ENCODE data around the gene MEP1B. TPM values are rescaled to one million over a fixed set of nuclear protein-coding genes. Genes with fewer than 3 reads are reported as not detected.

Gene MEP1B
- total and polyA plus RNA-seq, 2 donors from 2014 or later: not detected

DNA sequence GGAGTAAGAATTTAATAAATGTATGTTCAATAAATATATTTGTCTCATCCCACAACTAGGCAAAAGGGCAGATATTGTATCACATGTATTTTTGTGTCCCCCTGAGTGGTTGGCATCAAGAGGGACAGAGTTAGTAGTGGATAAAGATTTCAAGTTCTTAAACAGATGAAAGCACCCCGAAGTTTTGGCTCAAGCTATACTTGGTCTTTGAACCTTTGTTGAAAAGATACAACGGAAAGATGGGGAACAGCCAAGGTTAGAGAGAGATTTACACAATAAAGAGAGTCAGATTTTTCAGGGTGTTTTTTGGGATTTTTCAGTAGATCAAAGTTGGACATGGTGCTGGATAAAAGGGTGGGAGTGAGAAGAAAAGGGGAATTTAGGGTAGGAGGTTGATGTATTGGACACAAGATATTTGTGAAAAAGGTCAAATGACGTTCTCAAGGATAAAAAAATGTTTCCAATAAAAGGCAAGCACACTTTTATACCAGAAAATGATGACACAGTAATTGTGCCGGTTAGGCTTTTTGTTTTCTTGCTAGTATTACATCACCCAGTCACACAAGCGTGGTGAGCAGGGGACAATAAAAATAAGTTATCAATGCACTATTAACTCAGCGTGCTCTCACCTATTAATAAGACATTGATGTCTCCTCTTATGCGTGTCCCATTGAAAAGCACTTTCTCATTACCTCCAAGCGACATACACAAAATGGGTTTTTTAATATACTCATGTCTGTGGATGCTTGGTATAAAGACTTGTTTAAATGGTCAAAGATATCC is 59.5 kb downstream of the MEP1B start:
- DNase-seq (no peak), FAIRE-seq (no peak)
- no peaks in the 10 kb centered on the region for H3K4me1 ChIP-seq (ENCODE audit: control insufficient read depth in 2 of 3, insufficient read depth in 2 of 3, low read depth in 1 of 3, low read length in 3 of 3)
- no peaks in the 10 kb centered on the region for H3K36me3 ChIP-seq (ENCODE audit: control insufficient read depth in 2 of 3, insufficient read depth in 3 of 3, low read length in 3 of 3)
- H3K9me3 ChIP-seq (ENCODE audit: control insufficient read depth in 2 of 3, insufficient read depth in 1 of 3, low read length in 3 of 3): no peaks in the 10 kb centered on the region
- no peaks in the 10 kb centered on the region for H3K27me3 ChIP-seq (ENCODE audit: control insufficient read depth, insufficient read depth, low read length)
- H3K9ac ChIP-seq (ENCODE audit: low read length in 3 of 3): no peak overlapping the region
- H3K4me3 ChIP-seq (ENCODE audit: low read length in 3 of 3): no peak overlapping the region
- H3K27ac ChIP-seq (ENCODE audit: low read depth in 2 of 2, low read length in 2 of 2): no peak overlapping the region
- TF ChIP-seq, protein P1, sequence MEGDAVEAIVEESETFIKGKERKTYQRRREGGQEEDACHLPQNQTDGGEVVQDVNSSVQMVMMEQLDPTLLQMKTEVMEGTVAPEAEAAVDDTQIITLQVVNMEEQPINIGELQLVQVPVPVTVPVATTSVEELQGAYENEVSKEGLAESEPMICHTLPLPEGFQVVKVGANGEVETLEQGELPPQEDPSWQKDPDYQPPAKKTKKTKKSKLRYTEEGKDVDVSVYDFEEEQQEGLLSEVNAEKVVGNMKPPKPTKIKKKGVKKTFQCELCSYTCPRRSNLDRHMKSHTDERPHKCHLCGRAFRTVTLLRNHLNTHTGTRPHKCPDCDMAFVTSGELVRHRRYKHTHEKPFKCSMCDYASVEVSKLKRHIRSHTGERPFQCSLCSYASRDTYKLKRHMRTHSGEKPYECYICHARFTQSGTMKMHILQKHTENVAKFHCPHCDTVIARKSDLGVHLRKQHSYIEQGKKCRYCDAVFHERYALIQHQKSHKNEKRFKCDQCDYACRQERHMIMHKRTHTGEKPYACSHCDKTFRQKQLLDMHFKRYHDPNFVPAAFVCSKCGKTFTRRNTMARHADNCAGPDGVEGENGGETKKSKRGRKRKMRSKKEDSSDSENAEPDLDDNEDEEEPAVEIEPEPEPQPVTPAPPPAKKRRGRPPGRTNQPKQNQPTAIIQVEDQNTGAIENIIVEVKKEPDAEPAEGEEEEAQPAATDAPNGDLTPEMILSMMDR (IDR thresholded peaks at IDR 0.05; ENCODE audit: borderline replicate concordance, extremely low read depth, insufficient read depth): no peak
- intact Hi-C loops (cut with DNase I): no loop called here

DNA sequence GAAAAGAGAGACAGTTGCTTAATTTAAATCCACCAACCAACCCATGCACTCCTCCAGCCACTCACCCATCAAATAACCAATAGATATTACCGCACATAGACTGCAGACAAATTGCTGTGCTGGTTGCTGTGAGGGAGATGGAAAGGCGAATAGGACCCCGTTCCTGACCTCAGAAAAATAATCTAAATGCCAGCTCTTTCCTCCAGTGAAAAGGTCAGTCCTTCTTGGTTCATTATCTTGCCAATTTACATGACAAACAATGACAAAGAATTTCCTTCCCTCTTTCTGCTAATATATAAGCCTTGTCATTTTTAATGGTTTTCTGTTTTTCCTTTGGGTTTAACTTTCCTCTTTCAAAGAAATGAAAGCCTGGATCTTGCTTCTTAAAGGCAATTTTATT is 61.6 kb downstream of the MEP1B start:
- no peak for FAIRE-seq
- intact Hi-C loops (cut with DNase I): no loop called here
- Histone ChIP-seq H3K4me1 (ENCODE audit: control insufficient read depth in 2 of 3, insufficient read depth in 2 of 3, low read depth in 1 of 3, low read length in 3 of 3) (no peaks in the 10 kb centered on the region), H3K27ac (ENCODE audit: low read depth in 2 of 2, low read length in 2 of 2) (no peak overlapping the region), H3K36me3 (ENCODE audit: control insufficient read depth in 2 of 3, insufficient read depth in 3 of 3, low read length in 3 of 3) (no peaks in the 10 kb centered on the region), H3K9me3 (ENCODE audit: control insufficient read depth in 2 of 3, insufficient read depth in 1 of 3, low read length in 3 of 3) (no peaks in the 10 kb centered on the region), H3K4me3 (ENCODE audit: low read length in 3 of 3) (no peak overlapping the region), H3K27me3 (ENCODE audit: control insufficient read depth, insufficient read depth, low read length) (no peaks in the 10 kb centered on the region), H3K9ac (ENCODE audit: low read length in 3 of 3) (no peak overlapping the region)
- no peak for DNase-seq
- TF ChIP-seq, protein P1 (IDR thresholded peaks at IDR 0.05; ENCODE audit: borderline replicate concordance, extremely low read depth, insufficient read depth): no peak

DNA sequence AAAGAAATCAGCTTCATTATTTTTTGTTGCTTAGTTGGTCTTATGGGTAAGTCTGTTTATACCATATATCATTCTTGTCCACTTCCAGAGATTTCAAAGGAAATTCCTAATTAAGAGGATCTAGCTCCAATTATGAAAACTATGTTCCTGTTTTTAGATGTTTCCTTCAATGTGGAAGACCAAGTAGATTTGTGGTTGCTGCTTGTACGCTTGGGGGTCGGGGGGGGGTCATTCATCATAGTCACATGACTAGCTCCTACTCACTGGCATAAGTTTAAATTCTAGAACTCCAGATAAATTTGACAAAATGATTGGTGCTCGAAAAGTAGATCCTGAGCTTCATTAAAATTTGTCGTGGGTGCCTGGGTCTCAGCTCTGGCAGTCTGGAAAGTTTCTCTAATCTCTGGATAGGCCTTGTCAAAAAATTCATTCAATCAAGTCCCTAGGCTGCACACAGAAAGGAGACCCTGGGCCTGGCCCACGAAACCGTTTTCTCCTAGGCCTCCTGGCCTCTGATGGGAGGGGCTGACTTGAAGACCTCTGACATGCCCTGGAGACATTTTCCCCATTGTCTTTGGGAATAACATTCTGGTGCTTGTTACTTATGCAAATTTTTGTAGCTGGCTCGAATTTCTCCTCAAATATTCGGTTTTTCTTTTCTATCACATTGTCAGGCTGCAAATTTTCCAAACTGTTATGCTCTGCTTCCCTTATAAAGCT is 62.5 kb downstream of the MEP1B start:
- Histone ChIP-seq H3K9me3 (ENCODE audit: control insufficient read depth in 2 of 3, insufficient read depth in 1 of 3, low read length in 3 of 3) (no peaks in the 10 kb centered on the region), H3K9ac (ENCODE audit: low read length in 3 of 3) (no peak overlapping the region), H3K36me3 (ENCODE audit: control insufficient read depth in 2 of 3, insufficient read depth in 3 of 3, low read length in 3 of 3) (no peaks in the 10 kb centered on the region), H3K4me1 (ENCODE audit: control insufficient read depth in 2 of 3, insufficient read depth in 2 of 3, low read depth in 1 of 3, low read length in 3 of 3) (no peaks in the 10 kb centered on the region), H3K27ac (ENCODE audit: low read depth in 2 of 2, low read length in 2 of 2) (no peak overlapping the region), H3K27me3 (ENCODE audit: control insufficient read depth, insufficient read depth, low read length) (no peaks in the 10 kb centered on the region), H3K4me3 (ENCODE audit: low read length in 3 of 3) (no peak overlapping the region)
- DNase-seq (no peak), FAIRE-seq (no peak)
- intact Hi-C loops (cut with DNase I): no loop called here
- TF ChIP-seq, protein P1 (IDR thresholded peaks at IDR 0.05; ENCODE audit: borderline replicate concordance, extremely low read depth, insufficient read depth): no peak
